SU-DHL-6 (cell line): ENCODE results near the gene OTOS.

Experiments used
- EZH2phosphoT487 ChIP-seq: fragments of 200-600 bp; sonication (generic), shearing (Covaris generic); conservative IDR thresholded peaks from 2 replicates; pipeline ENCODE4 v1.6.1; 2018; ENCODE audit warnings: mild to moderate bottlenecking, antibody characterized with exemption, low read length, moderate library complexity, mixed read lengths
- TF ChIP-seq, protein P1 (sequence below): fragments of 200-600 bp; sonication (generic); IDR thresholded peaks from one replicate; pipeline ENCODE4 v1.5.1; 2017; ENCODE audit warnings: antibody characterized with exemption, mild to moderate bottlenecking, low read length, moderate library complexity; ENCODE audit not compliant: insufficient read depth, poor library complexity, severe bottlenecking

DNA sequence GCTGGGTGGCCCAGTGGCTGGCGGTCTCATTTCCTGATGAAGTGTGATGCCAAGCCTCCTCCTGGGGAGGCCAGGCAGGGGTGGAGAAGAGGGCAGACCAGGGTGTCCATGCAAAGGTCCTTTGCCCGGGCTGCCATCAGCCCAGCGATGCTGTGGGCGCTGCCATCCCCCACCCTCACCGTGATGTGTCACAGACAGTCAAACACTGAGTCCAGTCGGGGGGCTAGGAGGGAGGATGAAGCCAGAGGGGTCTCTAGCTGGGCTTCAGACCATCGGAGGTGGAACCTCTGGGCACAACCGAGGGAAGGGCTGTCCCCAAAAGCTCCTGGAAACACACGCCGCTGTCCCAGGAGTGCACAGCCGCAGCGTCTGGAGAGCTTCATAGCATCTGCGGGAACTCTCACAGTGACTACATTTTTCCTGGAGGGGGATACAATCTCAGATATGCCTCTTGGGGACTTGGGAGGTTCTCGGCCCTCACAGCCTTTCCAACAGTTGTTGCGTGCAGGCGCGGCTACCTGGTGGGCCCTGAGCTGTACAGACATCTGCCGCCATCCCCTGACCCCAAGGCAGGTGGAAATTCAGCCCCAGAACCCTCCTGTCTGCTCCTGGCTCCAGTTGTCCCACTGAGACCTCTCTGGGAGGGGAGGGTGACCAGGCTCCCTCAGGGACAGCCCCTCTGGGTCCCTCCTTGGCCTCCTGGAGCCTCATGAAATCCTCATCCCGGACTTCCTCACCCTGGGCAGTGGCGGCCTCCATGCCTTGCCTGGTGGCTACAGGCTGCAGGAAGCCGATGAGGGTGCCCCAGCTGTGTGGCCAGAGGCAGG lies 26.5 kb upstream of the OTOS start:
- TF ChIP-seq EZH2phosphoT487: no peak
- TF ChIP-seq, protein P1, sequence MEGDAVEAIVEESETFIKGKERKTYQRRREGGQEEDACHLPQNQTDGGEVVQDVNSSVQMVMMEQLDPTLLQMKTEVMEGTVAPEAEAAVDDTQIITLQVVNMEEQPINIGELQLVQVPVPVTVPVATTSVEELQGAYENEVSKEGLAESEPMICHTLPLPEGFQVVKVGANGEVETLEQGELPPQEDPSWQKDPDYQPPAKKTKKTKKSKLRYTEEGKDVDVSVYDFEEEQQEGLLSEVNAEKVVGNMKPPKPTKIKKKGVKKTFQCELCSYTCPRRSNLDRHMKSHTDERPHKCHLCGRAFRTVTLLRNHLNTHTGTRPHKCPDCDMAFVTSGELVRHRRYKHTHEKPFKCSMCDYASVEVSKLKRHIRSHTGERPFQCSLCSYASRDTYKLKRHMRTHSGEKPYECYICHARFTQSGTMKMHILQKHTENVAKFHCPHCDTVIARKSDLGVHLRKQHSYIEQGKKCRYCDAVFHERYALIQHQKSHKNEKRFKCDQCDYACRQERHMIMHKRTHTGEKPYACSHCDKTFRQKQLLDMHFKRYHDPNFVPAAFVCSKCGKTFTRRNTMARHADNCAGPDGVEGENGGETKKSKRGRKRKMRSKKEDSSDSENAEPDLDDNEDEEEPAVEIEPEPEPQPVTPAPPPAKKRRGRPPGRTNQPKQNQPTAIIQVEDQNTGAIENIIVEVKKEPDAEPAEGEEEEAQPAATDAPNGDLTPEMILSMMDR: no peak
